Measurements from ENCODE around the gene MAGEA10. TPM values are rescaled to one million over a fixed set of nuclear protein-coding genes. Genes with fewer than 3 reads are reported as not detected.

MAGEA10 gene
- total RNA-seq, 1 experiment from 2014 or later = not detected

DNA sequence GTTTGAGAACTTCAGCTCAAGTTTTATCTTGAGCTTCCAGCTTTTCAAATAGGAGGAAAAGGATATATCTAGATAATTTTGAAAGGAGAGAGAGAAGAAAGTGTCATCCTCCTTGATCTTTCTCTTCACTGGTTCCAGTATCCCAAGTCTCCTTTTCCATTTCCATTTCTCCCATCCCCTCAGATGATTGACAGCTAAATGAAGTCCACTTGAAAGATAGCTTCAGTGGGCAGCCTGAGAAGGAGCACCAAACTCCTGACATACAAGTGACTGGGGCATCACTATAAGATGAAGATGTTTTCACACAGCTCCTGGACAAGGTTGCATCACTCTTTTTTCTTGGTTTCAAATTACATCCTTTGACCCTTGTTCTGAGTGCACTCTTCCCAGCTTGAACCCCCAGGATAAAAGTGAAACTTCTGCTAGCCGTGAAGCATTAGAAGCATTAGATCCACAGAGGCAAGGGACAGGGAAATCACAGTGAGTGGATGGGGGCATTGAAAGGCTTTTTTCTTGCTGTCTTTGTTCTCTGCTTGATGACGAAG lies 17.5 kb upstream of the MAGEA10 start:
- no peak overlapping the region for H2BK20ac ChIP-seq (ENCODE audit: low read depth, low read length, poor library complexity, severe bottlenecking)
- H2BK12ac ChIP-seq (ENCODE audit: insufficient read length, low read depth, low read length) = no peak overlapping the region
- H3K9ac ChIP-seq (ENCODE audit: extremely low read depth, insufficient read length, low read length) = no peak overlapping the region
- peaks cover 53% of the 10 kb centered on the region for H3K9me3 ChIP-seq (ENCODE audit: control insufficient read depth, low read depth, low read length)
- no peaks in the 10 kb centered on the region for H3K27me3 ChIP-seq (ENCODE audit: insufficient read depth, low read length)
- no peak overlapping the region for H2BK15ac ChIP-seq (ENCODE audit: low read depth, low read length)
- H3K4me1 ChIP-seq (ENCODE audit: insufficient read depth, low read length) = peaks cover 6% of the 10 kb centered on the region
- H3K18ac ChIP-seq (ENCODE audit: insufficient read length, low read depth, low read length) = no peak overlapping the region
- TF ChIP-seq, protein P1, sequence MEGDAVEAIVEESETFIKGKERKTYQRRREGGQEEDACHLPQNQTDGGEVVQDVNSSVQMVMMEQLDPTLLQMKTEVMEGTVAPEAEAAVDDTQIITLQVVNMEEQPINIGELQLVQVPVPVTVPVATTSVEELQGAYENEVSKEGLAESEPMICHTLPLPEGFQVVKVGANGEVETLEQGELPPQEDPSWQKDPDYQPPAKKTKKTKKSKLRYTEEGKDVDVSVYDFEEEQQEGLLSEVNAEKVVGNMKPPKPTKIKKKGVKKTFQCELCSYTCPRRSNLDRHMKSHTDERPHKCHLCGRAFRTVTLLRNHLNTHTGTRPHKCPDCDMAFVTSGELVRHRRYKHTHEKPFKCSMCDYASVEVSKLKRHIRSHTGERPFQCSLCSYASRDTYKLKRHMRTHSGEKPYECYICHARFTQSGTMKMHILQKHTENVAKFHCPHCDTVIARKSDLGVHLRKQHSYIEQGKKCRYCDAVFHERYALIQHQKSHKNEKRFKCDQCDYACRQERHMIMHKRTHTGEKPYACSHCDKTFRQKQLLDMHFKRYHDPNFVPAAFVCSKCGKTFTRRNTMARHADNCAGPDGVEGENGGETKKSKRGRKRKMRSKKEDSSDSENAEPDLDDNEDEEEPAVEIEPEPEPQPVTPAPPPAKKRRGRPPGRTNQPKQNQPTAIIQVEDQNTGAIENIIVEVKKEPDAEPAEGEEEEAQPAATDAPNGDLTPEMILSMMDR (conservative IDR thresholded peaks at IDR 0.05) = no peak
- H3K4ac ChIP-seq (ENCODE audit: low read depth, low read length) = no peak overlapping the region
- H3K4me3 Mint-ChIP-seq = no peak overlapping the region
- H3K79me1 ChIP-seq (ENCODE audit: insufficient read depth, low read depth, low read length, poor library complexity, severe bottlenecking) = no peaks in the 10 kb centered on the region
- no peak overlapping the region for H3K56ac ChIP-seq (ENCODE audit: insufficient read length, low read depth, low read length)
- H4K20me1 ChIP-seq (ENCODE audit: control insufficient read depth, insufficient read depth, insufficient read length) = no peaks in the 10 kb centered on the region
- H3T11ph ChIP-seq (ENCODE audit: low read length) = no peak overlapping the region
- H3K4me1 Mint-ChIP-seq = peaks cover 6 to 12% of the 10 kb centered on the region in 2 experiments
- H3K14ac ChIP-seq (ENCODE audit: insufficient read depth, low read length) = no peak overlapping the region
- H3K4me2 ChIP-seq (ENCODE audit: insufficient read depth, insufficient read length, low read length) = no peak overlapping the region
- no CpG with 5 or more reads among the region's 2 CpGs for WGBS (ENCODE audit: extremely low coverage, insufficient read length, low lambda C conversion rate)
- H3K27ac ChIP-seq (ENCODE audit: insufficient read length, low read depth, low read length) = no peak overlapping the region
- no peaks in the 10 kb centered on the region; the same call in 1 of the 2 replicates for H3K27me3 Mint-ChIP-seq (ENCODE audit: low read depth)
- H2BK120ac ChIP-seq (ENCODE audit: low read depth, low read length, poor library complexity, severe bottlenecking) = no peak overlapping the region
- H3K9me3 Mint-ChIP-seq = peaks cover 54 to 59% of the 10 kb centered on the region in 2 experiments
- DNase-seq = no peak
- H3K27ac Mint-ChIP-seq = no peak overlapping the region
- H3K23me2 ChIP-seq (ENCODE audit: insufficient read length, low read depth, low read length, poor library complexity, severe bottlenecking) = no peaks in the 10 kb centered on the region
- no peak overlapping the region for H2AK5ac ChIP-seq (ENCODE audit: insufficient read length, low read length)
- no peak overlapping the region for H4K8ac ChIP-seq (replicated peaks; ENCODE audit: insufficient read length, low read depth, low read length)
- H4K5ac ChIP-seq (ENCODE audit: insufficient read length, low read depth, low read length) = no peak overlapping the region
- H3K36me3 Mint-ChIP-seq (ENCODE audit: insufficient read depth in 1 of 3, low read depth in 3 of 3) = peaks cover 0 to 3% (median 0%) of the 10 kb centered on the region in 3 experiments; a peak in 3 of 7 replicates
- no peak overlapping the region for H3K23ac ChIP-seq (ENCODE audit: insufficient read length, low read depth, low read length)
- H2BK5ac ChIP-seq (ENCODE audit: insufficient read length, low read length) = no peak overlapping the region
- no peaks in the 10 kb centered on the region for H3K79me2 ChIP-seq (ENCODE audit: insufficient read depth, low read length)
- H4K91ac ChIP-seq (ENCODE audit: insufficient read length, low read depth, low read length) = no peak overlapping the region
- H2AFZ ChIP-seq (ENCODE audit: low read length) = no peak overlapping the region
